GM20431 (cell line): ENCODE results near the gene BCL2A1.
"Not testable (repeated sequence)": the region's sequence is repeated elsewhere in the genome, so short reads cannot be mapped to it uniquely, and the experiment has no call there.

Experiments used
- in situ Hi-C: fragments of 300-500 bp; cut with MseI, MboI; formaldehyde crosslinking; loops from one replicate; pipeline ENCODE4 v1.15.0; 2020; ENCODE audit warnings: low sequenced_read_pairs; ENCODE audit not compliant: unreplicated experiment

BCL2A1 gene

DNA sequence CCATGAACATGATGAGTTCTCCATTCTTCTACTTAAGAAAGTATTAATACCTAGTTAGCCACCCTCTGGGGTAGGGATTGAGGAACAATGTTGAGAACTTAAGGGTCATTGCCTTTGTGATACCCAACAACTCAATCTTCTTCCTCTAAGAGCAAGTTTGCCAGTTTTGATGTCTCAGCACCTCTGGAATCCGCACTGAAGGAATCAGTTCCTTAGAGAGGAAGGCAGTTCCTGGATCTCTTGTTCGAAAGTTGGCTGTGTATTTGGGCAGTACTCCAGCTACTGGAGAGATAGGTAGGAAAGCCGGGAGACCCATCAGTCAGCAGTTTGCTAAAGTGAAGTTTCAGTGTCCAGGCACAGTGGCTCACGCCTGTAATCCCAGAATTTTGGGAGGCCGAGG lies 38.5 kb downstream of the BCL2A1 start:
- in situ Hi-C loops: no loop called here

DNA sequence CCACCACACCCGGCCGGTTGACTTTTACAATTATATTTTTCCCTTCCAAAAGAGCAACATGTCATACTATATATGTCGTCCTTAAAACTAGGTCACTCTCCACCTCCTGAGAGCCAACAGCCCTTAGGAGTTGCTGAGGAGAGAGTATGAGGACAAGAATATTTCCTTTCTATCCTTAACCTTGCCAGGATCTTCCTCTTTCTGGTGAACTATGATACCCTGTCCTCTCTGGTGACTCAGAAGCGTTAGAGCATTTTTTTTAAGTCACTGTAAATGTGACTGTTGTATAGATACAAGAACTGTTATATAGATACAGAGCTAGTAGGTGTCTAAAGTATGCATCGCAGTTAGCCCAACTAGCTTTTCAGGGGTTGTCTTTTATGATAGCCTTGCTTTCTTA lies 40.5 kb downstream of the BCL2A1 start:
- in situ Hi-C loops: no loop called here

DNA sequence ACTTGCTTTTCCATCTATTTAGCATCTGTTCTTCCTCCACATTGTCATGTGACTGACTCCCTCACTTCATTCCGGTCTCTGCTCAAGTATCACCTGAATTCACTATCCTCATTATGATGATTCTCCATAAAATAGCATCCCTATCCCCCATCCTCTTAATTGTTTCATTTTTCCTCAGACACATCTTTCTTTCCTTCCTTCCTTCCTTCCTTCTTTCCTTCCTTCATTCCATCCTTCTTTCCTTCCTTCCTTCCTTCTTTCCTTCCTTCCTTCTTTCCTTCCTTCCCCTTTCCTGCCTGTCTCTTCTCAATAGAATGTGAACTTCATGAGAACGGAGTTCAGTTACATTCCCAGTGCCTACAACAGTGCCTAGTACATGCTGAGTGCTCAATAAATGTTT lies 41.6 kb downstream of the BCL2A1 start:
- in situ Hi-C loops: no loop called here

DNA sequence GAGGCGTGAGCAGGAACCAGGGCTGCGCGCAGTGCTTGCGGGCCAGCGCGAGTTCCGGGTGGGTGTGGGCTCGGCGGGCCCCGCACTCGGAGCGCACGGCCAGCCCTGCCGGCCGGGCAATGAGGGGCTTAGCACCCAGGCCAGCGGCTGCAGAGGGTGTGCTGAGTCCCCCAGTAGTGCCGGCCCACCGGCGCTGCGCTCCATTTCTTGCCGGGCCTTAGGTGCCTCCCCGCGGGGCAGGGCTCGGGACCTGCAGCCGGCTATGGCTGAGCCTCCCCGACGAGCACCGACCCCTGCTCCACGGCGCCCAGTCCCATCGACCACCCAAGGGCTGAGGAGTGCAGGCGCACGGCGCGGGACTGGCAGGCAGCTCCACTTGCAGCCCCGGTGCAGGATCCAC lies 44.9 kb downstream of the BCL2A1 start:
- in situ Hi-C loops: not testable (repeated sequence)

DNA sequence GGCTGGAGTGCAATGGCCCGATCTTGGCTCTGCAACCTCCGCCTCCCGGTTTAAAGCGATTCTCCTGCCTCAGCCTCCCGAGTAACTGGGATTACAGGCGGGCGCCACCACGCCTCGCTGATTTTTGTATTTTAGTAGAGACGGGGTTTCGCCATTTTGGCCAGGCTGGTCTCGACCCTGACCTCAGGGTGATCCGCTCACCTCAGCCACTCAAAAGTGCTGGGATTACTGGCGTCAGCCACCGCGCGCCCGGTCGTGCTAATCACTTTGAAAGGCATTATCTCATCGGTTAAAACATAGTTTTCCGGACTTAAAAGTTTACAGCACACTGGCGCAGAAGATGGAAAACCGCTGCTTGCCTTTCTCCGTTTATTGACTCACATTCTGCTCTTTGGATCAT lies 46.6 kb downstream of the BCL2A1 start:
- in situ Hi-C loops: no loop called here

DNA sequence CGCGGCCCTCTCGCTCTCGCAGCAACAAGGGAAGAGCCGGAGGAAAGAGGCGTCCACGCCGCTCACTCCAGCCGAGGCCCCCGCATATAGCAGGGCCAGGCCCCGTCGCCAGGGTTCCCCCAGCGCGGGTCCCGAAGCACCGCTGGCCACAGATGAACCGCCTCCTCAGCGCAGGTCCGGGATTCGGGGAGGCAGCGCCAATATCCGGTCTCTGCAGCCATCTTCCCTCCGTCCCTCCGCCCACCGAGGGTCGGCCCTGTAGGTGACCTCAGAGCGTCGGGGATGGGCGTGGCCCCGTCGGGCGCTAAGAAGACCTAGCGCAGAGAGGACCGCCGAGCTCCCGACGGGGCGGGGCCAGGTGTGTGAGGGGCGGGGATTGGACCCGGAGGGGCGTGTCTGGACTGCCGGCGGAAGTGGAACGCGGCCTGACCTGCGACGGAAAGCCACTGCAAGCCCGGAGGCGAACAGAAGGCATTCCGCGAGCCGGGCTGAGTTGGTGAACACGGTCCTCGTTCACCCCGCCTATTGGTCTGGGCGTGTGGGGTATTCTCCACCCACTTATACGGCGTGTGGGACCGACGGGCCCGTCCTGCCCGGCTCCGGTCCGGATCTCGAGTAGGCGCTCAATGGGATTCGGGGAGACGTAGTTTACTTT lies 47.4 kb downstream of the BCL2A1 start:
- in situ Hi-C loops: no loop called here

DNA sequence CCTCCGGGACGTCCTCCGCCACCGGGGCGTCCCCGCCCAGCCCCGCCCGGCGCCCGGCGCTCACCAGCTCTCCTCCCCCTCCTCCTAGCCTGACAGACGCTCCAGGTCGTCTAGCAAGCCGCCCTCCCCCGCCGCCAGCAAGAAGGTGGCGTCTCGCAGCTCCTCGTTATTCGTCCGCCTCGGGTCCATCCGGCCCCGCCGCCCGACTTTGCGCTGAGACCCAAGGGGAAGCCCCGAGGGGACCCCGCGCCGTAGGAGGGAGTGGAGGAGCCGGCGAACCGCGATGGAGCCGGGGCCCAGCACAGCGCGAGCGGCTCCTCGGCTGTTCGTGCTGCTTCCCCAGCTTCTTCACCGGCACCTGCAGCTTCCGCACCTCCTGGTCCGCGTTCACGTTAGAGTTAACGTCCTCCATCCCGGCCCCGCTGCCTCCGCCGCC lies 47.9 kb downstream of the BCL2A1 start:
- in situ Hi-C loops: no loop called here

DNA sequence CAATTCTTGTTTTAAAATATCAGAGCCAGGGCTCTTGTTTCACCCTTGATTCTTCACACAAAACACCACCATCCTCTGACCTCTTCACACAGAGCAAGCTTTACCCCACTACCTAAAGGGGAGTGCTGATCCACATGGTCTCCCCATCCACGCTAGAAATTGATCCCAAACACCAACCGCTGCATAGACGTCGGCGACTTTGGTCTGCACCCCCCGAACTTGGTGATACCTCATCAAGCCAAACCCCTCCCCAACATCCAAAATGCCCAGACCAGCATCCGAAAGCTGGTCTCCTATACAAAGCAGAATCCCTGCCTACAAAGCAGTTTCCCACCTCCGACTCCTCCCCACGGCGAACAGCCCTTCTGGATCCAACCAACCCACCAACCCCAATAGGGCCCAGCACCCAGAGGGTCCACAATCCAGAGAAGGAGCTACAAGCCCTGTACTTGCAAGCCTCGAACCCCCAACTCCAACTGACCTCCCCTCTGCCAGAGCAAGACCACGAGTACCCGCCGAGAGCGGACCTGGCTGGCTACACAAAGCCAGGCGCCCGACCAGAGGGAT lies 48.4 kb downstream of the BCL2A1 start:
- in situ Hi-C loops: no loop called here

DNA sequence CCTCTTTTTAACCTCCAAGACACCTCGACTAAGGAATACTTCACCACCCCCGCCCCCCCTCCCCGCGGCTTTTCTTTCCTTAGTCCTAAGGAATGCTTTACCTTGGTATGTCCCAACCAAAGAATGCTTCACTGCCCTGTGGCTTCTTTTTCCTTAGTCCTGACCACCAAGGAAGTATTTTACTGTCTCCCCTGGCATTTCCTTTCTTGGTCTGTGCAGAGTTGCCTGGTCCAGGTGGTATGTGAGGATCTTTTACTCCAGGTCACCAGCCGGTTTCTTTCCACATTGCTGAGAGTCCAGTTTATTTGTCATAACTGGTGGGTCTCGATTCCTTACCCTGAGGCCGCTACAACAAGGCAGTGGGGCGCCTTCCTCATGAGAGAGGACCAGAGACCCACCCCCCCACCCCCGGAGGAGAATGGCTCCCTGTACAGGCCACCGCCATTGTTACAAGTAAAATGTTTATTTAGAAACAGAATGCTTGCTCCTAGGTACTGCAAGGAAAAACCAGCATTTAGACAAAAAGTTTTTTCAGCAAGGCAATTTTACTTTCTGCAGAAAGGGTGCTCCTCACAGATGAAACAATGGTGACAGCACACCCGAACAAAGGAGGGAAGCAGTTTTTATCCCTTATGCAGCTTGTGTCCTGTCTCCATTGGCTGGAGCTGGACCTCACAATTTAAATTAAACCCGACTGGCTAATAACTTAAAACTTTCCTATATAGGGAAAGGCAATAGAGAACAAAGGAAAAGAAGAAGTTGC lies 51.1 kb downstream of the BCL2A1 start:
- in situ Hi-C loops: no loop called here

DNA sequence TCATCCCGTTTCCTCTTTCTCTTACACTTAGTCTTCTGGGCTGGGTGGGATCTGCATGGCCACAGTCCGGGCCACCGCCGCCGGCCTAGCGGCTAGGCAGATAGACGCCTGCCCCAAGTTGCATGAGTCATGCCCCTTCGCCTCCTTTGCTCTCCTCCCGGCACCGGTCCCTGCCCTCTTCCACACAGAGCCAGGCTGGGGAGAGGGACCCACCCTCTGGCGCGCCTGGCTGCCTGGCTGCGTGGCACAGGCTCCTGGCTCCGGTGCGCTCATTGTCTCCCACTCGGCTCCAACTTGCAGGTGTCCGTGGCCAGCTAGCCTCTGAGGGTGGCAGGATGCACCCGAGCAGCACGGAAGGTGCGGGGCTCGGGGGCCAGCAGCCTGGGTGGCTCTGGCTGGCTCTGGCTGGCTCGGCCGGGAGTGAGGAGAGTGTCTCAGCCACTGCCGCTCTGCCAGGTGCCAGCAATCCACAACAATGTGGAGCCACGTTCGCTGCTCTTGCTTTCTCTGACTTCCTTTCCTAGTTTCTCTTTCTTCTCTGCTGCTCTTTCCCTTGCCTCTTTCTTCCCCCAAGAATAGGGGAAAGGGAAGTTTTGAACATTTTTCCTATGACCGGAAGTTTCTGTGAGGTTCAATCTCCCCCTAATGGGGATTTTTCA lies 51.8 kb downstream of the BCL2A1 start:
- in situ Hi-C loops: no loop called here

DNA sequence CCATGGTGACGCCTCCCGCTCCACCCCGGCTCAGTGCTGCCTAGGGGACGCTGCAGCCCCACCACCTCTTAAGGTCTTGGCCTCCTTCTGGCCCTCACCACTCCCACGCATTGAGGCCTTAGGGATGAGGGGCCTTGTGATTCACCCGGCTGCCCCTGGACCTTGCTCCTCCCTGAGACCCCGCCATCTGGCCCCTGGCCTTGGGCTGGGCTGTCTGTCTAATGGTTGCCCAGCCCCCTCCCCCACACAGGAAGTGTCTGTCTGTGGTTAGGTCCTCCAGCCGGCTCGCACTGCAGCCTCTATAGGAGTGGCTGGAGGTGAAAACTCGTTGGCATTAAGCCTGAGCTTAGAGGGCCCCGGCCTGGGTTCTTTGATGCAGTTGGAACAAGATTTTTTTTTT lies 52.7 kb downstream of the BCL2A1 start:
- in situ Hi-C loops: no loop called here

DNA sequence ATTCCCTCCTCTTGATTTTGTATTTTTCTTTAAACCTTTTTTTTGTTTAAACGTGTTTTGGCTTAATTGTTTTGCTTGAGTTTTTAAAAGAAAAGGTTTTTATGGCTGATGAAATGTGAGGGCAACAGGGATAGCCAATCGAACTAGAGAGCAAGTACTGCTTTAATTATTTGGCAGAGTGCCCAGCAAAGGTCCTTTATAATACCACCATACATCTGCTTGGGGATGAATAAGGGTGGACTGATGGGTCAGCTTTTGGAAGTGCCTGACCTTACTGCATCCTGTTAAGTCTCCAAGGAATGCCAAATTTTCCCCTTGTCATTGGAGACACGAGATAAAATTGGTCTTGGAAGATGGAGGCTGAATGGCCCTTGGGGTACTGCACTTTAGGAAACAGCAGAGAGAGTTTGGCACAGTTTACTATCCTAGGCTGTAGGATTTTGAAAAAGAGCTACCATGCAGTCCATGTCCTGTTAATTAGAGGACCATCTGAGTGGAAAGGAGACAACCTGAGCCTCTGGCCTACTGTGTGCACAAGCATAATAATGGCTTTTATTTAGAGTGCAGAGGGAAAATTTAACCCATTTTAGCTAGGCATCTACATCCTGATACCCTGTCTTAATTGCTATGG lies 54.4 kb downstream of the BCL2A1 start:
- in situ Hi-C loops: no loop called here

DNA sequence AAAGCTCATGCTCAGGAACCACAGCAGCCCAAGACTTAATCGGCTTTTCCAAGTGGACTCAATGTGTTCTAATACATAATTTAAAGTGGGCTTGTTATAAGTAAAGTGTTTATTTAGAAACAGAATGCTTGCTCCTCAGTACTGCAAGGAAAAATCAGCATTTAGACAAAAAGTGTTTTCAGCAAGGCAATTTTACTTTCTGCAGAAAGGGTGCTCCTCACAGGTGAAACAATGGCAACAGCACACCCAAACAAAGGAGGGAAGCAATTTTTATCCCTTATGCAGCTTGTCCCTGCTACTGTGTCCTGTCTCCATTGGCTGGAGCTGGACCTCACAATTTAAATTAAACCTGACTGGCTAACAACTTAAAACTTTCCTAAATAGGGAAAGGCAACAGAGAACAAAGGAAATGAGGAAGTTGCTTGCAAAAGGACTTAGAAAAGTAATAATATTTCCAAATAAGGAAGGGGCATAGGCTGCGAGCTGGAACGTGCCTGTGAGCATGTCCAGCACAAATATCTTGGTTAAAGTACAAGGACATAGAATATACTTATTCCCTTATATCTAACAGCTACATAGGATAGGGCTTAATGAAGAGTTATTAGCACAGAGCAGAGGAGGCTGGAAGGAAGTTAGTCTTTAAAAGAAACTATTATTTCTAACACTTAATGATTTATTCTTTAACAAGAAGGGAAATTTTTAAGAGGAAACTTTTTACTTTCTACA lies 55.1 kb downstream of the BCL2A1 start:
- in situ Hi-C loops: not testable (repeated sequence)

DNA sequence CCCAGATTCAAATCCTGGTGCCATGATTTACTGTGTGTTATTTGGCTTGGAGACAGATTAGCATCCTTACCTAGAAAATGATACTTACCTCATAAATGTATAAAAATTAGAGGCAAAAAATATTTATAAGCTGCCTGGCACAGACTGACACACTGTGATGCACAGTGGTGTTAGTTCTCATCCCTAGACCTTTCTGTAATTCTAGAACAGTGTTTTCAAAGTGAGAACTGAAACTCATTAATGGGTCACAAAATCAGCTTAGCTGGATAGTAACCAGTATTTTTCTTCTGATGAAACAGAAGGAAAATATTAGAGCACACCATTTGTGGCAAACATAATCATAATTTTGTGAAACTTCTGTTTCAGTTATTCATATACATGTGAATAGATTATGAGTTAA lies 56.3 kb downstream of the BCL2A1 start:
- in situ Hi-C loops: no loop called here
